HG02870 (cell line): Measurements from ENCODE around the gene COG5.

Experiments
- ATAC-seq: cut with Tn5 transposase; IDR thresholded peaks from one replicate; pipeline ENCODE4 v1.9.1; 2021; ENCODE audit warnings: mild to moderate bottlenecking, moderate library complexity; ENCODE audit not compliant: unreplicated experiment

The COG5 gene

GRCh38 chr7:107506674-107507339 is 56.9 kb downstream of the COG5 start:
- ATAC-seq: no peak

GRCh38 chr7:107505997-107506673 is 57.6 kb downstream of the COG5 start:
- no peak for ATAC-seq

GRCh38 chr7:107505362-107505761 is 58.4 kb downstream of the COG5 start:
- ATAC-seq: no peak

GRCh38 chr7:107503687-107504086 is 60.0 kb downstream of the COG5 start:
- no peak for ATAC-seq

- no peak for ATAC-seq
These were observed 60.9 kb downstream of the COG5 start for GRCh38 chr7:107502797-107503196.

GRCh38 chr7:107502154-107502553 is 61.6 kb downstream of the COG5 start:
- no peak for ATAC-seq

- no peak for ATAC-seq
These were observed 62.1 kb downstream of the COG5 start for GRCh38 chr7:107501593-107501992.

- ATAC-seq: no peak
These were observed 64.0 kb downstream of the COG5 start for GRCh38 chr7:107499731-107500130.

GRCh38 chr7:107495516-107495915 is 68.2 kb downstream of the COG5 start:
- ATAC-seq: no peak

GRCh38 chr7:107494884-107495283 is 68.8 kb downstream of the COG5 start:
- no peak for ATAC-seq

- ATAC-seq: no peak
These were observed 69.4 kb downstream of the COG5 start for GRCh38 chr7:107494315-107494751.

- no peak for ATAC-seq
These were observed 70.8 kb downstream of the COG5 start for GRCh38 chr7:107492875-107493274.

- ATAC-seq: no peak
These were observed 77.7 kb downstream of the COG5 start for GRCh38 chr7:107486041-107486440.

GRCh38 chr7:107482571-107482970 is 81.1 kb downstream of the COG5 start:
- no peak for ATAC-seq

GRCh38 chr7:107480932-107481331 is 82.8 kb downstream of the COG5 start:
- no peak for ATAC-seq

- no peak for ATAC-seq
These were observed 84.4 kb downstream of the COG5 start for GRCh38 chr7:107479303-107479702.

GRCh38 chr7:107474104-107474521 is 89.6 kb downstream of the COG5 start:
- no peak for ATAC-seq

GRCh38 chr7:107472116-107472515 is 91.6 kb downstream of the COG5 start:
- no peak for ATAC-seq

GRCh38 chr7:107471292-107472070 is 92.2 kb downstream of the COG5 start:
- no peak for ATAC-seq

GRCh38 chr7:107469929-107470328 is 93.8 kb downstream of the COG5 start, which contains the start of gene GPR22:
TSS of gene GPR22 (plus strand) at chr7:107470057. CDS start at chr7:107474061, 4,004 bp downstream.
- no peak for ATAC-seq

GRCh38 chr7:107468824-107469223 is 94.9 kb downstream of the COG5 start:
- no peak for ATAC-seq

GRCh38 chr7:107467972-107468371 is 95.7 kb downstream of the COG5 start:
- no peak for ATAC-seq
